ENCODE results near the gene KCTD2.

GRCh38 chr17:75034236-75034908 lies 12.7 kb upstream of the KCTD2 start:
- no peak; the same call in 1 of the 2 replicates for TF ChIP-seq POLR2AphosphoS5 (IDR thresholded peaks at IDR 0.05; ENCODE audit: low read depth, low read length)
- TF ChIP-seq, protein P1, sequence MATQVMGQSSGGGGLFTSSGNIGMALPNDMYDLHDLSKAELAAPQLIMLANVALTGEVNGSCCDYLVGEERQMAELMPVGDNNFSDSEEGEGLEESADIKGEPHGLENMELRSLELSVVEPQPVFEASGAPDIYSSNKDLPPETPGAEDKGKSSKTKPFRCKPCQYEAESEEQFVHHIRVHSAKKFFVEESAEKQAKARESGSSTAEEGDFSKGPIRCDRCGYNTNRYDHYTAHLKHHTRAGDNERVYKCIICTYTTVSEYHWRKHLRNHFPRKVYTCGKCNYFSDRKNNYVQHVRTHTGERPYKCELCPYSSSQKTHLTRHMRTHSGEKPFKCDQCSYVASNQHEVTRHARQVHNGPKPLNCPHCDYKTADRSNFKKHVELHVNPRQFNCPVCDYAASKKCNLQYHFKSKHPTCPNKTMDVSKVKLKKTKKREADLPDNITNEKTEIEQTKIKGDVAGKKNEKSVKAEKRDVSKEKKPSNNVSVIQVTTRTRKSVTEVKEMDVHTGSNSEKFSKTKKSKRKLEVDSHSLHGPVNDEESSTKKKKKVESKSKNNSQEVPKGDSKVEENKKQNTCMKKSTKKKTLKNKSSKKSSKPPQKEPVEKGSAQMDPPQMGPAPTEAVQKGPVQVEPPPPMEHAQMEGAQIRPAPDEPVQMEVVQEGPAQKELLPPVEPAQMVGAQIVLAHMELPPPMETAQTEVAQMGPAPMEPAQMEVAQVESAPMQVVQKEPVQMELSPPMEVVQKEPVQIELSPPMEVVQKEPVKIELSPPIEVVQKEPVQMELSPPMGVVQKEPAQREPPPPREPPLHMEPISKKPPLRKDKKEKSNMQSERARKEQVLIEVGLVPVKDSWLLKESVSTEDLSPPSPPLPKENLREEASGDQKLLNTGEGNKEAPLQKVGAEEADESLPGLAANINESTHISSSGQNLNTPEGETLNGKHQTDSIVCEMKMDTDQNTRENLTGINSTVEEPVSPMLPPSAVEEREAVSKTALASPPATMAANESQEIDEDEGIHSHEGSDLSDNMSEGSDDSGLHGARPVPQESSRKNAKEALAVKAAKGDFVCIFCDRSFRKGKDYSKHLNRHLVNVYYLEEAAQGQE (IDR thresholded peaks at IDR 0.05; ENCODE audit: insufficient read depth in 1 of 2, low read depth in 2 of 2, low read length in 2 of 2) = peak in 1 of 2 experiments; percentile 41; a peak in 1 of 4 replicates
- peak; percentile 3; the same call in 1 of the 2 replicates for TF ChIP-seq TAF1 (IDR thresholded peaks at IDR 0.05; ENCODE audit: borderline replicate concordance, insufficient read depth, low read length)
- TF ChIP-seq SIN3A (IDR thresholded peaks at IDR 0.05; ENCODE audit: borderline replicate concordance, insufficient read depth, low read length) = peak; percentile 88; the same call in 1 of the 2 replicates
